A673 (cell line): ENCODE data around the gene TSPAN13. TPM values are rescaled to one million over a fixed set of nuclear protein-coding genes. Genes with fewer than 3 reads are reported as not detected.

Experiments
- BruUV-seq: library from RNA; stranded (reverse); fragments of 400-500 nt; replicated peaks from 2 replicates; lab custom pipeline; 2021; lab: Mats Ljungman, UMichigan
- CTCF ChIA-PET: fragments of 300-600 bp; sonication (Branson Sonifier 250); formaldehyde crosslinking; loops from one replicate; lab custom pipeline; 2022; ENCODE audit warnings: antibody characterized with exemption; lab: Charles Lee
- POLR2A ChIA-PET: fragments of 300-600 bp; sonication (Branson Sonifier 250); formaldehyde crosslinking; loops from one replicate; lab custom pipeline; 2022; ENCODE audit warnings: antibody characterized with exemption; ENCODE audit not compliant: low non-redundant PET; lab: Charles Lee
- DNase-seq: peaks from one replicate; pipeline ENCODE4 v3.0.0-alpha.2; 2015; ENCODE audit warnings: low spot score
- H3K27ac ChIP-seq: fragments of 200-600 bp; sonication (generic); 2 replicates; pipeline ENCODE4 v1.5.1; 2016; ENCODE audit warnings: mixed run types, low read depth, mild to moderate bottlenecking, mixed read lengths, antibody characterized with exemption, low read length; ENCODE audit not compliant: poor library complexity, severe bottlenecking
- H3K27me3 ChIP-seq: fragments of 200-600 bp; sonication (generic); replicated peaks from 2 replicates; pipeline ENCODE4 v1.6.1; 2017; ENCODE audit warnings: mixed run types, low read depth, mild to moderate bottlenecking, mixed read lengths, antibody characterized with exemption, low read length; ENCODE audit not compliant: insufficient read depth, poor library complexity
- H3K36me3 ChIP-seq: fragments of 200-600 bp; sonication (generic); 2 replicates; pipeline ENCODE4 v1.6.1; 2016; ENCODE audit warnings: mixed run types, mild to moderate bottlenecking, mixed read lengths, antibody characterized with exemption, low read length; ENCODE audit not compliant: insufficient read depth, poor library complexity, severe bottlenecking
- H3K4me1 ChIP-seq: fragments of 200-600 bp; sonication (generic); 2 replicates; pipeline ENCODE4 v1.6.1; 2017; ENCODE audit warnings: mixed run types, mild to moderate bottlenecking, mixed read lengths, antibody characterized with exemption, low read length; ENCODE audit not compliant: insufficient read depth, poor library complexity, severe bottlenecking
- H3K4me3 ChIP-seq: fragments of 200-600 bp; sonication (generic); 2 replicates; pipeline ENCODE4 v1.5.1; 2016; ENCODE audit warnings: low read depth, mixed run types, mild to moderate bottlenecking, mixed read lengths, low read length; ENCODE audit not compliant: poor library complexity, severe bottlenecking
- H3K9me3 ChIP-seq: fragments of 200-600 bp; sonication (generic); 2 replicates; pipeline ENCODE4 v1.6.1; 2016; ENCODE audit warnings: mixed run types, low read depth, mild to moderate bottlenecking, mixed read lengths, antibody characterized with exemption, low read length; ENCODE audit not compliant: poor library complexity, severe bottlenecking
- EZH2 ChIP-seq: fragments of 200-600 bp; sonication (generic); IDR thresholded peaks from 2 replicates; pipeline ENCODE4 v1.6.1; 2017; ENCODE audit warnings: borderline replicate concordance, low read depth, mild to moderate bottlenecking, mixed read lengths, antibody characterized with exemption, low read length; ENCODE audit not compliant: poor library complexity, severe bottlenecking
- intact Hi-C: fragments of 100-400 bp; cut with micrococcal nuclease; formaldehyde crosslinking; loops from one replicate; pipeline ENCODE4 v1.10.0; 2022; ENCODE audit not compliant: unreplicated experiment
- total RNA-seq: library from RNA; stranded (reverse); gene quantifications from 2 replicates; pipeline ENCODE4 v1.2.3, GENCODE V29; 2021
- TF ChIP-seq, protein P1 (sequence below): fragments of 300-800, 200-600 bp; sonication (generic); conservative IDR thresholded peaks from 2 replicates; pipeline ENCODE4 v1.5.1; 2017; ENCODE audit warnings: low read depth, mild to moderate bottlenecking, antibody characterized with exemption, low read length, moderate library complexity, mixed read lengths

TSPAN13 gene
- total RNA-seq, 1 experiment from 2014 or later = 157 TPM

DNA sequence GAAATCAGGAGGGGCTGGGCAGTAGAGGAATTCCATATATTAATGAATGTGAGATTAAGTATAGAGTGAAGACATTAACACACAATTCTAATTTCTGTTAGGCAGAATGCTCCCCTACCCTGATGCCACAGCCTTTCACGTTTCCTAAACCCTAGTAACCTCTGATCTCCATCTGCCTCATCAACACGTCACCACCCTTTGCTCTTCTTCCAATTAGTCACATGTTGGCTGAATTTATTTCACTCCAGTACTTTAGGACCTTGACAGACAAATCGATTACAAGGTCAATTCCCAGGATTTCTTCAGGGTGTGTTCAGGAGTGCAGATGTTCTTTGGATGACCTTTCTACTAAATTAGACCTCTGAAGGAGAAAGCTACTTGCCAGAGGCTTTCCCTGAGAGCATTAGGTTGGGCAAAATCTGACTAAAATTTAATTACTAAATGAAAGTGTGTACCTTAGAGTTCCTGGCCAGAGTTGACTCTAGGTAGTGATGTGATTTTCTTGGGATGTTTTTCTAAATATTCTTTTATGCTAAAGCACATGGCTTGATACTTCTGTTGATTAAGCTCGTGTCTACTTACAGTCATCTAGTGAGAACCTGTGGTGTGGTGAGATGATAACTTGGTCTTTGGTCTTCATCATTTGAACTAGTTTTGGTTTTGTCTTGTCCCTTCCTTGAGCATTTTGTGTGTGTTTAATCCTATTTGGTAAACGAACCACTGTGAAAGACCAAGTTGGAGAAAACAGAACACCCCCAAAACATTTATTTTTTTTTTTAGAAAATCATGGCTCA, 38.5 kb downstream of the TSPAN13 start:
- Histone ChIP-seq H3K27ac (no peak overlapping the region), H3K9me3 (no peaks in the 10 kb centered on the region), H3K27me3 (no peaks in the 10 kb centered on the region), H3K4me3 (no peak overlapping the region), H3K4me1 (peaks cover 14% of the 10 kb centered on the region), H3K36me3 (peaks cover 5% of the 10 kb centered on the region)
- ChIA-PET POLR2A (no interaction called here), CTCF (no interaction called here)
- intact Hi-C loops = no loop called here
- DNase-seq = no peak
- TF ChIP-seq, protein P1, sequence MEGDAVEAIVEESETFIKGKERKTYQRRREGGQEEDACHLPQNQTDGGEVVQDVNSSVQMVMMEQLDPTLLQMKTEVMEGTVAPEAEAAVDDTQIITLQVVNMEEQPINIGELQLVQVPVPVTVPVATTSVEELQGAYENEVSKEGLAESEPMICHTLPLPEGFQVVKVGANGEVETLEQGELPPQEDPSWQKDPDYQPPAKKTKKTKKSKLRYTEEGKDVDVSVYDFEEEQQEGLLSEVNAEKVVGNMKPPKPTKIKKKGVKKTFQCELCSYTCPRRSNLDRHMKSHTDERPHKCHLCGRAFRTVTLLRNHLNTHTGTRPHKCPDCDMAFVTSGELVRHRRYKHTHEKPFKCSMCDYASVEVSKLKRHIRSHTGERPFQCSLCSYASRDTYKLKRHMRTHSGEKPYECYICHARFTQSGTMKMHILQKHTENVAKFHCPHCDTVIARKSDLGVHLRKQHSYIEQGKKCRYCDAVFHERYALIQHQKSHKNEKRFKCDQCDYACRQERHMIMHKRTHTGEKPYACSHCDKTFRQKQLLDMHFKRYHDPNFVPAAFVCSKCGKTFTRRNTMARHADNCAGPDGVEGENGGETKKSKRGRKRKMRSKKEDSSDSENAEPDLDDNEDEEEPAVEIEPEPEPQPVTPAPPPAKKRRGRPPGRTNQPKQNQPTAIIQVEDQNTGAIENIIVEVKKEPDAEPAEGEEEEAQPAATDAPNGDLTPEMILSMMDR = no peak
- TF ChIP-seq EZH2 = no peak
- no TSS peak for BruUV-seq

DNA sequence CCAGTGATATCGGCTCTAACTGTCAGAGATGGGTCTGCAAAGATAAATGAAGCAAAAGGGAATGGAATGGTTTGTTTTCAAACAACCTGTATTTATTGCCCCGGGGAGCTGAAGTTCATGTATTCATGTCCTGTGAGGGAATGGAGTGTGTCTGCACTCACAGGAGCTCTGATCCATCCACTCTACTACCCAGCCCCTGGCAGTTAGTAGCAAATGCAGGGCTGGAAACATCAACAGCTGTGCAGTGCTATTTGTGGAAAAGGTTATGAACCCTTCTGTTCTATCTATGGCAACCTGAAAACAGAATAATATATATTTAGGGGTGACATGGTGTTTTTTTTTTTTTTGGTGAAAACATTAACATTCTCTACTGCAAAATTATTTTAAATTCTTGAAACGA, 41.4 kb downstream of the TSPAN13 start:
- CTCF ChIA-PET = no interaction called here
- intact Hi-C loops = loop anchor here (5.0 kb wide), 1 partner anchor 83 kb away; no protein-coding TSS in a partner anchor
- BruUV-seq = no TSS peak
- H3K4me1 ChIP-seq = peaks cover 14% of the 10 kb centered on the region
- no peaks in the 10 kb centered on the region for H3K36me3 ChIP-seq
- TF ChIP-seq, protein P1 = no peak
- no peak for TF ChIP-seq EZH2
- H3K4me3 ChIP-seq = no peak overlapping the region
- POLR2A ChIA-PET = no interaction called here
- no peak for DNase-seq
- no peak overlapping the region for H3K27ac ChIP-seq
- no peaks in the 10 kb centered on the region for H3K9me3 ChIP-seq
- H3K27me3 ChIP-seq = no peaks in the 10 kb centered on the region

DNA sequence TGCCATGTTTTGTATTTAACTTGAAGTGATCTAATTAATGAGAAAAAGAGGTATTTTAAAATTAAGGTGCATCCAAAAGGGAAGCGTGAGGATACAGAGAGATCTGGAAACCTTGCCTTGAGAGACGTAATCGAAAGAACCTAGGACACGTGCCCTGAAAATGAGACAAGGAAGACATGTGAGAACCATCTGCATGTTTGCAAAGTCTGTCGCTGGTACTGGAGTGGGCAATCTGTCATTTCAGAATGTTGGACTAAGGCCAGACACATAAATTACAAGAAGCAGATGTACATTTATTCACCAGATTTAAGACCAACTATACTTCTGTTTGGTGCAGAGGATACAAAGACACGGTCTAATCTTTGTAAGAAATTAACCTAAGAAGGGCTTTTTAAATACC, 42.1 kb downstream of the TSPAN13 start:
- no peak overlapping the region for H3K4me3 ChIP-seq
- TF ChIP-seq EZH2 = no peak
- TF ChIP-seq, protein P1 = no peak
- H3K36me3 ChIP-seq = no peaks in the 10 kb centered on the region
- no peaks in the 10 kb centered on the region for H3K9me3 ChIP-seq
- no TSS peak for BruUV-seq
- no peak overlapping the region for H3K27ac ChIP-seq
- peaks cover 15% of the 10 kb centered on the region for H3K4me1 ChIP-seq
- CTCF ChIA-PET = no interaction called here
- DNase-seq = peak; percentile 63
- intact Hi-C loops = loop anchor here (5.0 kb wide), 1 partner anchor 83 kb away; no protein-coding TSS in a partner anchor
- H3K27me3 ChIP-seq = no peaks in the 10 kb centered on the region
- POLR2A ChIA-PET = no interaction called here
